ENCODE measurements around the gene TEP1.
"Not testable (repeated sequence)": the region's sequence is repeated elsewhere in the genome, so short reads cannot be mapped to it uniquely, and the experiment has no call there.

Gene TEP1

DNA sequence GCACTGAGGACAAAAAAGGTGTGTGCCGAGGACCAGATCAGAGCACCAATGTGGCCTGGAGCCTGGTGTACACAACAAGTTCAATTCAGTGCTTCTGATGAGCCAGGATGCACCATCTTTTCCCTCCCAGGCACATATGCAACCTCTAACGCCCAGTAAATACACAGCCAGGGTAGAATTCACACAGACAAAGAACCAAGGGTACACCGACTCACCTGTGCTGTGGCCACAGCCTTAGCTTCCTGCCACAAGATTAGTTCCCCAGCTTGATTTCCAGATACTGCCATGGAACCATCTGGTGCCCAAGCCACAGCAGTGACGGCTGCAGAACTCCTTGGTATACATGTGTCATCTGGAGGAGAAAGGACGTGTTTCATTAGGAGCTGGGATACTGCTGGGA lies 40.5 kb downstream of the TEP1 start:
- Histone ChIP-seq H3K9me3 (no peaks in the 10 kb centered on the region), H3K4me1 (no peaks in the 10 kb centered on the region), H3K4me3 (ENCODE audit: low read depth, low read length) (no peak overlapping the region), H3K36me3 (no peaks in the 10 kb centered on the region), H3K27me3 (no peaks in the 10 kb centered on the region)
- DNase-seq: no peak
- TF ChIP-seq CTCF (IDR thresholded peaks at IDR 0.05; ENCODE audit: low read depth, low read length): no peak

- DNase-seq: no peak
- no peak overlapping the region for H3K4me3 ChIP-seq (ENCODE audit: low read depth, low read length)
- H3K36me3 ChIP-seq: no peaks in the 10 kb centered on the region
- no peak for TF ChIP-seq CTCF (IDR thresholded peaks at IDR 0.05; ENCODE audit: low read depth, low read length)
- H3K27me3 ChIP-seq: no peaks in the 10 kb centered on the region
- H3K9me3 ChIP-seq: no peaks in the 10 kb centered on the region
- no peaks in the 10 kb centered on the region for H3K4me1 ChIP-seq
Observed at GRCh38 chr14:20365928-20366327, 47.4 kb downstream of the TEP1 start.

DNA sequence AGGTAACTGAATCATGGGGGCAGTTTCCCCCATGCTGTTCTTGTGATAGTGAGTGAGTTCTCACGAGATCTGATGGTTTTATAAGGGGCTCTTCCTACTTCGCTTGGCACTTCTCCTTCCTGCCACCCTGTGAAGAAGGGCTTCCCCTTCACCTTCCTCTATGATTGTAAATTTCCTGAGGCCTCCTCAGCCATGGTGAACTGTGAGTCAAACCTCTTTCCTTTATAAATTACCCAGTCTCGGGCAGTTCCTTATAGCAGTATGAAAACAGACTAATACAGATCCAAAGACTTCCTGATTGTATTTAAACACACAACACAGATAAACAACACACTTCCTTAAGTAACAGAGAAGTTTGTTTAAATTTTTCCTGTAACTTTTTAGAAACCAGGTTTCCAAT lies 54.8 kb downstream of the TEP1 start:
- not testable (repeated sequence) for H3K4me1 ChIP-seq; DNase-seq; H3K9me3 ChIP-seq; H3K27me3 ChIP-seq; H3K4me3 ChIP-seq (ENCODE audit: low read depth, low read length)
- peaks cover 58% of the 10 kb centered on the region for H3K36me3 ChIP-seq

- H3K27me3 ChIP-seq: no peaks in the 10 kb centered on the region
- no peak for DNase-seq
- peaks cover 75% of the 10 kb centered on the region for H3K36me3 ChIP-seq
- no peak overlapping the region for H3K4me3 ChIP-seq (ENCODE audit: low read depth, low read length)
- no peak for TF ChIP-seq CTCF (IDR thresholded peaks at IDR 0.05; ENCODE audit: low read depth, low read length)
- H3K9me3 ChIP-seq: no peaks in the 10 kb centered on the region
- H3K4me1 ChIP-seq: no peaks in the 10 kb centered on the region
Observed at GRCh38 chr14:20356422-20356821, 56.9 kb downstream of the TEP1 start.

DNA sequence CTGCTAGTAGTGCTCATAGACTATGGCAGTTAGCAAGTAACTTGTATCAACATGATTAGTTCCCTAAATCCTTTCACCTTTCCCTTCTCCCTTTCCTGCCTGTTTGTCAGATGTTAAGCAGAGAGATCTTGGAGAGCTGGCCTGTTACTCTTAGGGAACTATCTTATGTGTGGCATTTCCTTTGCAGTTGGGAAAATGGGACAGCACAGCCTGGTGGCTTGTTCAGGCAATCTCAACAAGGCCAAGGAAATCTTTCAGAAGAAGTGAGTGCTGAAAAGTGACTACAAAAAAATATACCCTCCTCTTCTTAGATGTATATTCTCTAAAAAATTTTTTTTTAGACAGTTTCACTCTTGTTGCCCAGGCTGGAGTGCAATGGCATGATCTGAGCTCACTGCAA lies 62.4 kb downstream of the TEP1 start:
- DNase-seq: no peak
- Histone ChIP-seq H3K4me3 (ENCODE audit: low read depth, low read length) (no peak overlapping the region), H3K4me1 (no peaks in the 10 kb centered on the region), H3K9me3 (no peaks in the 10 kb centered on the region), H3K27me3 (no peaks in the 10 kb centered on the region), H3K36me3 (peaks cover 76% of the 10 kb centered on the region)
- peak; percentile 19; the same call in 1 of the 2 replicates for TF ChIP-seq CTCF (IDR thresholded peaks at IDR 0.05; ENCODE audit: low read depth, low read length)

DNA sequence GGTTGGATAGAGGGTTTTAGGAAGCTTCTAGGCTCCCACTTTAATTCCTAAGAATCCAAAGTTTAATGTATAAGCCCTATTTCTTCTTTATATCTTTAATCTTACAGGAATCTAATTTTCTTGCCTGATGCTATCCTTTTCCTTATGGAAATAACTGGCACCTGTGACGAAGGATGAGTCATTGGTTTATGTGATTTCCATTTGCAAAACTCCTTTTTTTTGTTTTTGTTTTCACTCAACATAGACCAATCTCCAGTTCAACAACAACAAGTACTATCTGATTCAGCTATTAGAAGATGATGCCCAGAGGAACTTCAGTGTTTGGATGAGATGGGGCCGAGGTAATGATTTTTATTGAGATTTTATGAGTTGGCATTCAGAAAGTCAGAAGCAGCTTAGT lies 63.0 kb downstream of the TEP1 start:
- no peak for DNase-seq

More for the DNA sequence above, 63.0 kb downstream of the TEP1 start:
- H3K4me3 ChIP-seq (ENCODE audit: low read depth, low read length): no peak overlapping the region
- H3K4me1 ChIP-seq: no peaks in the 10 kb centered on the region
- no peaks in the 10 kb centered on the region for H3K9me3 ChIP-seq
- peaks cover 76% of the 10 kb centered on the region for H3K36me3 ChIP-seq
- H3K27me3 ChIP-seq: no peaks in the 10 kb centered on the region
- TF ChIP-seq CTCF (IDR thresholded peaks at IDR 0.05; ENCODE audit: low read depth, low read length): no peak
